HG02884 (cell line): ENCODE measurements around the gene C17orf50.

Source experiments
- ATAC-seq: cut with Tn5 transposase; IDR thresholded peaks from one replicate; pipeline ENCODE4 v1.9.1; 2021; ENCODE audit warnings: mild to moderate bottlenecking, moderate library complexity; ENCODE audit not compliant: unreplicated experiment

C17orf50 gene

DNA sequence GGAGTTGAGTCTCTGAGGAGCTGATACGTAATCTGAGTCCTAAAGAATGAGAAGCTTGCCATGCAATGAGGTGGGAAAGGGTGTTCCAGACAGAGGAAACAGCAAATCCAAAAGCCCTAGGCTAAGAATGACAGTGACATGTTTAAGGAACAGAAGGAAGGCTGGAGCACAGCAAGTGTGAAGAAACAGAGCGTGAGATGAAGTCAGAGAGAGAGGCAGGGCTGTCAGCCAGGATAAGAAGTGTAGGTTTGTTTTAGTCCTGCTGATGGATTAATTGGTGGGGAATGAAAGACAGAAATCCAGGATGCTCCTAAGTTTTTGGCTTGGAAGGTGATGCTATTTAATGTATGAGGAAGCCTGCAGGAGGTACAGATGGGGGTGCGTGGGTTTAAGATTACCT lies 20.3 kb downstream of the C17orf50 start:
- no peak for ATAC-seq

DNA sequence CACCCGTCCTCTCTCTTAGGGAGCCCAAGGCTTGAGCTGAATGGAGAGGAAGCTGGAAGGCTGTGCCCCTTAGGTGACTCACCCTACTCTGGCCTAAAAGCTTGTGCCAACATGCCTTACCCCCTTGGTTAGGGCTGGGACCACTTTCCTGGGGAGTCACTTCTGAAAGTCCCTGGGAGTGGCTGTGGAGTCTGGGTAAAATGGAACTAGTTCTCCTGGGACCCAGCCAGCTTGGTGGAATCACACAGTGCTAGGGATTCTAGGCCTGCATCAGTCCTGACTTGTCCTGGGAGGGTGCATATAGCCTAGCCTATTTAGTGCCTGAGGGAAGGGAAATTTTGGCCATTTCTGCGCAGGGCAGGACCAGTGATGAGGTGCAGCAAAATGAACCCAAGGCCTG lies 24.2 kb downstream of the C17orf50 start:
- ATAC-seq = no peak

DNA sequence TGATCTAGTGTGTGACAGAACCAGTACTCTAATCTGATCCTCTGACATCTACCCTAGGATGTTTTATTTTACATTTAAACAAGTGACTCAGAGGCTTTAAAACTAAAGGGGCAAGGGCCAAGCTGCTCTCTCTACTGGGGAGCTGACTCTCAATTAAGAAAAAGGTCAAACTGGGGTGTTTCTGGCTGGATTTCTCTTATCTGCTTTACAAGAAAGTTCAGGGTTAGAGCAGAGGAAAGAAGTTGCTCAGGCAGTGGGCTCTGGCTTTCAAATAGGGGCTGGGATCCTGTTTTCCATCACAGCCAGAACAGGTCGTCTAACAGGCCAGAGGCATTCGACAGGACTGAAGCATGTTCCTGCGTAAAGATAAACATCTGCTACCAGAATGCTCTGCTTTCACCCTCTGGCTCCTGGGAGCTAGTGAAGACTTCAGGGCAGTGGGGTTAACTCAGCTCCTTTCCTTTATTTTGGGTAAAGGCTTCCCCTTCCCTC lies 26.3 kb downstream of the C17orf50 start:
- no peak for ATAC-seq

DNA sequence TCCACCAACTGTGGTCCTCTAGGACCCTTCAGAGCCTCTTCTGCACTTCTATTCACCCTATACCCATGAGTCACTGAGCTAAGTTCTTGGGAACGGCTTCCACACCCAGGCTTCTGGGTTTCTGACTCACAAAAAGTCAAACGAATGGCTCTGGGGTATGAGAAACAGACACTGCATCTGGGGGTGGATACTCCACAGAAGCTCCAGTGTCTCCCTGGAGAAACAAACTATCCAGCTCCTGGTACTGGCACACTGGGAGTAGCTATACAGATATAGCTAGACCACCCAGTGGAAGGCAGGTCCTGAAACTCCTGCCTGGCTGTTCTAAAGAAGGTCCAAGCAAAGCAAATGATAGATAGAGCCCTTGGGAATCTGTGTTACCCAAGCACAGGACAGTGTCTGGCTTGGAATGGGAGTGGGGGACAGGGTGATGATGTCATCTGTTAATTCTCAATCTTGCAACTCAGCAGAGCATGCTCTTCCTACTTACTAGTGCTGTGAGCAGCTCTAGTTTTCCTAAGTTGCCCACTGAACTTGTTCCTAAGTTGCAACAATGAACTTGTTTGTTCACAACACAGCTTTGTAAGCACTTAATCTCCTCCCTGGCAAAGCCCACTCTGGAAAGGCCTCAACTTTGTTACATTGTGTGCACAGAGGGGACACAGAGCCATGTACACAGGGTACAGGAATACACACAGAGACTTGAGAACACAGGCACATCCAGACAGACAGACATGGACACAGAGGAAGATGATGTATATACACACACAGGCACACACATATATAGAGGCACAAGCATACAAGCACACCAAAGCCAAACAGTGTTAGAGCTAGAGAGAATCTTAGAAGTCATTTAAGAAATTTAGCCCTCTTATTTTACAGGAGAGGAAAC lies 28.0 kb downstream of the C17orf50 start:
- ATAC-seq = no peak

DNA sequence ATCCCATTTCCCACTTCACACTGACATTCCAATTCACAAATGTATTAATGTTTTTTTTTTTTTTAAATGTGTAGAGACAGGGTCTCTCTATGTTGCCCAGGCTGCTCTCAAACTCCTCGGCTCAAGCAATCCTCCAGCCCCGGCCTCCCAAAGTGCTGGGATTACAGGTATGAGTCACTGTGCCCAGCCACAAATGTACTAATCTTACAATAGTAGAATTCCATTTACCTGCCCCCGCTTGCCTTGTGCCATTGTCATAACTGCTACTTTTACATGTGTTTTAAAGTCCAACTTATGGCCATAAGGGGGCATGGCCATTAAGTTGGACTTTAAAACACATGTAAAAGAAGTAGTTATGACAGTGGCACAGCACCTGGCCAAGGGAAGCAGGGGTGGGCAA lies 30.2 kb downstream of the C17orf50 start:
- no peak for ATAC-seq

DNA sequence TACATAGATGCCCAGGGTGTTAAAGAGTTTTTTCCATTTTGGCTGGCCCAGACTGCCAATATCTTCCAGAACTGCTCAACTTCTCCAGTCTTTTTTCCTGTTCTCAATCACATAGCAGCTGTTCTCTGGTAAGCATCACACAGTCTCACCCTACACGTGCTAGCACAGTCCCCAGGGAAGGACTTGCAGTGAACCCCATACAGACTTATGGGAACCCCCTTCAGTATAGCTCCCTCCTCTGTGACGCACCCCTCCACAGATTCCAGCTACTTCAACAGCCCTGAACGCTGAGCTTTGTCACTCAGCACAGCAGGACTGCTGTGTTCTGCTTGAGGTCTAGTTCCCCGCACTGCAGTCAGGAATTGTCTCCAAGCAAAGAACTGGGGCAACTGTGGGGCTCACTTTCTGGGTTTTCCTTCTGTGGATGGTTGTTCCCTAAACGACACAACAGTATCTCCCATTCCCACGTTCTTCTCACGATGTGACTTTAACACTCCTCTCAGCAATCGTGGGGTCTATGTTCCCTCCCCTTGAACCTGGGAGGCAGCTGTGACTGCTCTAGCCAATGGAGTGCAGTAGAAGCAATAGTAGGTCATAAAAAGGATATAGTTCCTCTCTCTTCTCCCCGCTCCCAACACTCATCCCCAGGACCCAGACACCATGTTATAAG lies 31.1 kb downstream of the C17orf50 start:
- no peak for ATAC-seq

DNA sequence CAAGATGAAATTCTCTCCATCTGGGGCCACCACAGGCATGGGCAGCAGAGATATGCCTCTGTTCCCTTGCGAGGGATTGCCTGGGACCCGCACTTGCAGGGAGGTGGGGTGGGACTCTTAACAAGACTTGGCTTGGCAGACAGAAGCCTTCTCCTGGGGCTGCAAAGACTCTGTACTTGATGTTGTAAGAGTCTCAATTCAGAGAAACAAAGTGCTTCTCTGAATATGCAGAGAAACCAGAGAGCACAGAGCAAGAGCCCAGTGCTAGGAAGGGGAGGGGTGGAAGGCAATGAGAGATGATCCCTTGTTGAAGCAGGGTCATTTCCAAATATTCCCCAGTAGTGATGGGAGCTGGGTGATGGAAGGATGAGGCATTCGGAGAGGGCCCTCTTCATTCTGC lies 32.6 kb downstream of the C17orf50 start:
- ATAC-seq = no peak

DNA sequence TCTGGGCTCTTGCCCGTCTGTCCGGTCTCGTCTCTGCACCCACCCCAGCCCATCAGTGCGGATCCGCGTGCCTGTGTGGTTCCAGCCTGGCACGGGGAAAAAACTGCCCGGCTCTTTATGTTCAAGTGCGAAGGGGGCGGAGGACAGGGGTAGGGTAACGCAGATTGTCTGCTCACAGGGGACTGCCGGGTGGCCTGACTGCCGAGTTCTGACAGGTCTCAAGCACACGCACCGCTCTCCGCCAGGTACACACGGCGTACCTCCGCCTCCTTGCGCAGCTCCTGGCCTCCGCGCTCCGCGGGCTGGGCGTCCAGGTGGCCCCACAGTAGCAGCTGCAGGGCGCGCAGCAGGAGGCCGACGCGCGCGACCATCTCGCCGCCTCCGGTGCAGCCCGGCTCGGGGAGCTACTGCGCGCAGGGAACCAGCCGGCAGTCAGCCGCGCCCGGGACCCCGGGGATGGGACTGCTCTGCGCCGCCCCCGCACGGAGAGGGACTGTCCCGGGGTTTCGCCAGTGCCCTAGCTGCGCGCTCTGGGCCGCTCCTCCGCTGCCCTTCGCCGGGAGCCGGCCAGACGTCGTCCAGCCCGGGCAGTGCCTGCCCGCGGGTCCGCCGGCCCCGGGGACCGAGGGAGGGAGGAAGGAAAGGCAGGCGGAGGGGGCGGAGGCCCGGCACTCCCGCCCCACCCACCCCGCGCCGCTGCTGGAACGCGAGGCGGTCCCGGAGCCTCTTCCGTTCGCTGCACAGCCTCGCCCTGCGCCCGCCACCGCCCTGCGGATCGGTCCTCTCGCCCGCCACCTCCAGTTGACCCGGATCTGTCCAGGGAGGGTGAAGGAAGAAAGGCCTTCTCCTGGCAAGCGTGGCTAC lies 34.6 kb downstream of the C17orf50 start, which contains the start of gene MMP28:
Gene MMP28 (minus strand): TSS at position 635 of the 864 bp plus-strand sequence. CDS start 264 bp downstream, at position 371.
- ATAC-seq = no peak

DNA sequence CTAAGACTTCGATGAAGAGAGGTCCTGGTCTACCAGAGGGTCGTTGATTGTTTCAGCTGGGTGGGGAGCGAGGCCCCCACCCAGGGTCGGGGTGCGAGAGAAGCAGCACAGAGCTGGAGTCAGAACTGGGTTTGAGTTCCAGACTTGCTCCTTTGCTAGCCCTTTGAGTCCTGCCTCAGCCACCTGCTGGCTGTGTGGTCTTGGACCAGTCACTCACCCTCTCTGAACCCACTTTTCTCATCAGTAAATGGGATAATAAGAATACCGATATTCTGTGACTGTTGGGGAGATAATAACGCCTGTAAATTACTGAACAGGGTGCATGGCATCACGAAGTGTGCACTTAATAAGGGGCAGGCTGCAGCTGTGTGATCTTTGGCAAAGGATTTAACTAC lies 35.2 kb downstream of the C17orf50 start:
- no peak for ATAC-seq

DNA sequence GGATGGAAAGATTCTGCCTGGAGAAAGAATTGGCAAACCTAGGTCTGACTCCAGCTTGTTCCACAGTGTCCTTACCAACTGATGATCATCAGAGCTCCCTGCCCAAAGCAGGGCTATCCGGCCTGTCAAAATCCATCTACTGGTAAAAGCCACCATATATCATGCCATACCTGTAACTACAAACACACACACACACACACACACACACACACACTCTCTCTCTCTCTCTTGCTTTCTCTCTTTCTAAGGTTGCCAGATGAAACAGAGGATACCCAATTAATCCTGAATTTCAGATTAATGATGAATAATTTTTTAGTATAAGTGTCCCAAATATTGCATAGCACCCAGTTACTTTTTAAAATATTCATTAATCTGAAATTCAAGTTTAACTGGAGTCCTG lies 36.3 kb downstream of the C17orf50 start:
- no peak for ATAC-seq

DNA sequence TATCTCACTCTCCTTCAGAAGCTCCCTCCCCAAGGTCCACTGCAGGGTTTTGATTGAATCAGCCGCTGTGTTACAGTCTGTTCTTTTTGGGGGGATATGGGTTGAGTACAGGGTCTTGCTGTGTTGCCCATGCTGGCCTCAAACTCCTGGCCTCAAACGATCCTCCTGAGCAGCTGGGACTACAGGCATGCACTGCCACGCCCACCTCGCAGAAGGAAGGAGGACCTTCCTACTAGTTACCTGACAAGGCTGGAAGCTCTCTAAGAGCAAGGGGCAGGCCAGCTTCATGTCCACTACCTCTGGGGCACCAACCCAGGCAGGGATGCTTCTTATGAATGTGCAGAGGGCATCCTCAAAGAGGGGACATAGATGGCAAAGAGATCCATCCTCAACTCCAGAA lies 36.7 kb downstream of the C17orf50 start:
- ATAC-seq = no peak

DNA sequence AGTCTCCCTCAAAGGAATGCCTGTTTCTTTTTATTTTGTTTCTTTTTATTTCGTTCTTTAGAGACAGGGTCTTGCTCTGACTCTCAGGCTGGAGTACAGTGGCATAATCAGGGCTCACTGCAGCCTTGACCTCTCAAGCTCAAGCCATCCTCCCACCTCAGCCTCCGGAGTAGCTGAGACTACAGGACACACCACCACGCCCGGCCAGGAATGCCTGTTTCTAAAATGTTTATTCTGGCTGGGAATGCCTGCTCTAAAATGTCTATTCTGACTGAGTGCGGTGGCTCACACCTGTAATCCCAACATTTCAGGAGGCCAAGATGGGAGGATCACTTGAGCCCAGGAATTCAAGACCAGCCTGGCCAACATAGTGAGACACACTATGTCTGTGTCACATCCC lies 37.2 kb downstream of the C17orf50 start:
- no peak for ATAC-seq

DNA sequence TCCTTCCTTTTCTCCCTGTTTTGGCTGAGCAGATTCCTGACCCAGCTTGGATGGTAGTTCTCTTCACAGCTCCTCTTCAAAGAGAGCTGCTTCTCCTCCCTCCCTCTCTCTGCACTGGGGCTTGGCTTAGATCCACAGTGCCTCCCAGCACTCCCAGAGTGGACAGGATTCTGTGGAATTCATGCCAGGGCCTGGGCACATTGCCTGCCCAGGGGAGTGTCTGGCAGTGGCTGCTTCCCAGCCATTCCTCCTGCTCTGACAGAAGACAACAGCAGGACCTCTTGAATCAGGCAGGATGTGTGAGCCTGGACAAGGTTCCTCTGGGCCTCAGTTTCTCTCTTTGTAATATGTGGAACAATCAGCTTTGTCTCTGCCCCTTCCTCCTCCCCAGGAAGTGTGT lies 39.3 kb downstream of the C17orf50 start:
- no peak for ATAC-seq

DNA sequence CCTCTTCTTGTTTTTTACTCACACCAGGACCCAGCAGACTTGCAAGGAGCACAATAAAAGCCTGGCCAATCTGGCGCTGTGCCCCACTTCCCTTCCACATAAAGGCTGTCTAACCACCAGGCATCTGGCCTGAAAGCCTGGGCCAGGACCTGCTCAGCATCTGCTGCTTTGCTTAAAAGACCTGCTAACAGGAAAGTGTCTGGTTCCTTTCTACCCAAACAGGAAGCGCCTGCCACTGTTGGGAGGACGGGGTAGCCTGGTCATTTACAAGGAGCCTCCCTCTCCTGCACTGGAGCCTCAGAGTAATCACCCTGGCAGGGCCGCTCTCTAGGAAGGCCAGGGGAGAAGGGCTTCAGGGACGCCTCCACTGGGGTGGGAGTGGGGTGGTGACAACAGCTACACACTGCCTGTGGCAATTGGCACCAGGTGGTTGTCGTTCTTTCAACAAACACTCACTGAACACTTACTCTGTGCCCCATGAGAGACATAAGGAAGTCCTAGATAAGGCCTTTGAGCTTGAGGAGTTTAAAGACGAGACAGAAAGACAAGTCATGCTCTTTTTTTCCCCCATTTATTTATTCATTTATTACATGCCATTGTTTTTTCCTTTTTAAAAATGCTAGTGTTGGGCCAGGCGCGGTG lies 41.0 kb downstream of the C17orf50 start:
- ATAC-seq = no peak

DNA sequence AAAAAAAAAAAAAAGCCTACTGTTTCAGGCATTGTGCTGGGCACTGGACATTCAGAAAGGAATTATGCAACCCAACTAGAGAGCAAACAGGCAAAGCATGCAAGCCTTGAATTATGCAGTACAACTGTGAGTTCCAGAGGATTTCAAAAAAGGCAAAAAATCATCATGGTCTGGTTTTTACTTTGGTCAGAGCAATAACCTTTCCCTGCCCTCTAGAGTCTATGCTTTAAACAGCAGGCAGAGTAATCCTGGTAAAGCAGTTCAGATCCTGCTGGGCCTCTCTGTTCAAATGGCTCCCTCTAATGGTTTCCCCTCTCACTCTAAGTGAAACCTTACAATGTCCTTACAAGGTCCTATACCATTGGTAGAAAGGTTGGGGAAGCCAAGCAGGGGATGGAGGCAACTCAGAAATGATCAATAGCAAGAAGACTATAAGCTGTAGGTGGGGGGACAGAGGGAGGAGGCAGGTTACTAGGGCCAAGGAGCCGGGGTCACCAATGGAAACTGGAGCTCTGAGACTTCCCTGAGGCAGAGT lies 44.0 kb downstream of the C17orf50 start:
- no peak for ATAC-seq

DNA sequence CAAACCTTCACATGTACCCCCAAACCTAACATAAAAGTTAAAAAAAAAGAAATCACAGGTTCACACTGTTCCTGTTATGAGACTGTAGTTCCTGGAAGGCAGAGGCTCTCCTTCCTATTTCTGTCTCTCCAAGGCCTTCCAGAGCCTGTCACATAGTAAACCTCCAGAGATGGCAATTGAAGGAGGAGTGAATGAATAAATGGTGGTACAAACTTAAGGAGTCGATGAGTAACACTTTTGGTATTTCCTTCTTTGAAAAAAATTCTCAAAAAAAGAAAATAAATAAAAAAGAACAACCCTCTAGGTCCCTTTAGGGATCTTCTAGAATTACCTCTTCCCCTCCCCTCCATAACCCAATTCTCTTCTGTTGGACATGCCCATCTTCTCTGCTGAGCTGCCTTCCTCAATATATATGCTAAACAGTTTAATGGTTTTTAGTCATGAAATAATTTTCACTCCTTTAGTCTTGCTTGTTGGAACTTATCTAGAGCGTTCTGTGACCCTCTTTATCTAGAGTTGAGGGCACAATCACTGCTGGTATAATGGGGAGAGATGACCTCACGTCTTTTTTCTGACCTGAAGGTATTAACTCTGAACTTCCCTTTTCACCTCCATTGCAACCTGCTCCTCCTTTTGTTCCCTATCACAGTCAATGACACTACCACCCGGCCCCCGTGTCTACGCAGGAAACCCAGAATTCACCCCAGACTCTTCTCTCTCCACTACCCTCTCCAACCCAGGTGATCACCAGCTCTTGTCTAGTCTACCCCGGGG lies 46.9 kb downstream of the C17orf50 start:
- ATAC-seq = no peak

DNA sequence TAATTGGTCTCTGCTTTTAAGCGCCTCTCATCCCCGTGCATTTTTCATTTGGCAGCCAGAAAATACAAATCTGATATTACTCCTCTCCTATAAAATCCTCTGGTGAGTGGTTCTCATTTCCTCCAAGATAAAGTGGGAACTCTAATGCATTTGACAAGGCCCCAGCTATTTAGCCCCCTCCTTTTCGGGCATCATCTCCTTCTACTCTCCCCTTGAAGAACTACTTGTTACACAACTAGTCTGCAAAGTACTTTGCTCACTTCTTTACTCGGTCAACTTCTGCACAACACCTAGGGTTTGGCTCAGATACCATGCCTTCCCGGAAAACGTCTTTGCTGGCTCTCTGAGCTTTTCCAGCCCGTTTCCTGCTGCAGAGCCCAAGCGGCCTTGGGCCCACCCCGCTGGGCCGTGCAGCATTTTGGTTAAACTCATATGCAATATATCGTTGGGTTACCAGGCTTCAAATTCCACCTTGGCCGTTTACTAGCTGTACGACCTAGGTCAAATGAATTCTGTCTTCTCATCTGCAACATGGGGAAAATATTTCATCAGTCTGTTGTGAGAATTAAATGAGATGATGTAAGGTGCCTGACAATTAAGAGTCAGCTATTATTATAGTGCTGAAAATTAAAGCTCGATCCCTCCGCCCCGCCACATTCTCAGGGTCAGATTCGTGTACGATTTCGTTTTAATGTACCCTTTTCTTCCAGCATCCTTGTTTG lies 47.7 kb downstream of the C17orf50 start:
- ATAC-seq = no peak

DNA sequence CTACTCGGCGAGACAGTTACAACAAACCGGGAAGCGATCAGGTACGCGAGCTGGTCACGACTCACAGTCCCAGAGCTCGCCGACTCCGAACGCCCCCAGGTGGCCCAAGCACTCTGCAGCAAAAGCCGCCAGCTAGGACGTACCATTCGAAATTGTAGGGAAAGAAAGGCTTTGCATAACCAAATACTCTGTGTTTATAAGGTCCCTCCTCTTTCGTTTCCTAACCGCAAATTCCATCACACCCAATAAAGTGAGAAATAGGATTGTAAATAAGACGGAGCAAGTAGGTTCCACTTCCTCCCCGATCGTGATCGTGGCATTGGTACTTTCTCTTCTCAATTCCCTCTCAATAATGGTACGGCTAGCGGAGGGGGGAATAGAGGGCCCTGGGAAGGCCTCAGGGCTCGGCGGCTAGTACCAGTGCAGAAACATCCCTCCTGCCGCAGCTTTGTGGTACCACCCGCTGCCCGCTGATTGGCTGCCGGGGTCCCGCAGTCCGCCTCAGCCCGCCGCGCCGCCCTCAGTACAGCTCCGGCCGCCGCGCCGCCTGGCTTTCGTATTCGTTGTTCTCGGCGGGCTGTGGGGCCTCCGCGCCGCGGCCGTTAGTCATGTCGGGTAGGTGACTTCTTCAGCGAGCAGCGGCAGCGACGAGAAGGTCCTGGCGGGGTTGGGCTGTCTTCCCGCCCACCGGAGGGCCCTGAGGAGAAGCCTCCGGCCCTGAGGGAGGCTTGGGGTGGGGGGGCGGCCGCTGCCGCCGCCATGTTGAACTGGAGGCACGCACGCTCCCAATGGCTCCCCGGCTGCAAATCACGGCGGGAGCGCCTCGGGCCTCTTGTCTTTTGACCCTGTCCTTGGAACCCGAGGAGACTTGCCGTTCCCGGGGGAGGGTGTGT lies 48.5 kb downstream of the C17orf50 start, which contains the start of gene TAF15:
Gene TAF15 (plus strand): TSS at position 523 of the 893 bp plus-strand sequence. CDS start 86 bp downstream, at position 609.
- peak; percentile 87 for ATAC-seq
